Measurements from ENCODE around the gene DCST2.

Gene DCST2

GRCh38 chr1:155040358-155041093 is 6.9 kb upstream of the DCST2 start:
- no peak for DNase-seq (ENCODE audit: low read depth, low spot score)
- no peak for TF ChIP-seq ZNF274 (IDR thresholded peaks at IDR 0.05; ENCODE audit: low read depth, low read length)
- TF ChIP-seq YY1 (IDR thresholded peaks at IDR 0.05; ENCODE audit: insufficient read depth, insufficient read length): no peak
- TF ChIP-seq SUZ12 (IDR thresholded peaks at IDR 0.05; ENCODE audit: extremely low read depth, insufficient read depth, insufficient read length): no peak
- peaks cover 22% of the 10 kb centered on the region for H3K4me1 ChIP-seq (ENCODE audit: insufficient read depth, insufficient read length)

GRCh38 chr1:155039308-155039669 is 5.7 kb upstream of the DCST2 start:
- H3K9ac ChIP-seq (ENCODE audit: insufficient read length, low read depth): no peak overlapping the region
- peaks cover 12% of the 10 kb centered on the region for H3K4me1 ChIP-seq (ENCODE audit: insufficient read depth, insufficient read length)
- TF ChIP-seq ZNF274 (IDR thresholded peaks at IDR 0.05; ENCODE audit: low read depth, low read length) (no peak), SUZ12 (IDR thresholded peaks at IDR 0.05; ENCODE audit: extremely low read depth, insufficient read depth, insufficient read length) (no peak), YY1 (IDR thresholded peaks at IDR 0.05; ENCODE audit: insufficient read depth, insufficient read length) (no peak)
- H3K36me3 ChIP-seq (ENCODE audit: insufficient read depth, insufficient read length, low read length): no peaks in the 10 kb centered on the region
- no peak overlapping the region for H3K4me3 ChIP-seq (ENCODE audit: insufficient read length, low read depth)
- DNase-seq (ENCODE audit: low read depth, low spot score): no peak
- no peaks in the 10 kb centered on the region for H3K9me3 ChIP-seq (ENCODE audit: insufficient read depth, low read length)
- no peaks in the 10 kb centered on the region for H3K27me3 ChIP-seq (ENCODE audit: insufficient read depth, insufficient read length)

More at GRCh38 chr1:155040358-155041093, 6.9 kb upstream of the DCST2 start:
- no peaks in the 10 kb centered on the region for H3K9me3 ChIP-seq (ENCODE audit: insufficient read depth, low read length)
- H3K36me3 ChIP-seq (ENCODE audit: insufficient read depth, insufficient read length, low read length): no peaks in the 10 kb centered on the region
- H3K9ac ChIP-seq (ENCODE audit: insufficient read length, low read depth): no peak overlapping the region
- no peaks in the 10 kb centered on the region for H3K27me3 ChIP-seq (ENCODE audit: insufficient read depth, insufficient read length)
- H3K4me3 ChIP-seq (ENCODE audit: insufficient read length, low read depth): no peak overlapping the region

- no peak overlapping the region for H3K9ac ChIP-seq (ENCODE audit: insufficient read length, low read depth)
Measured at GRCh38 chr1:155038602-155039307, 5.2 kb upstream of the DCST2 start.

GRCh38 chr1:155037851-155038441 is 4.4 kb upstream of the DCST2 start:
- Histone ChIP-seq H3K9ac (ENCODE audit: insufficient read length, low read depth) (no peak overlapping the region), H3K27me3 (ENCODE audit: insufficient read depth, insufficient read length) (no peaks in the 10 kb centered on the region), H3K4me3 (ENCODE audit: insufficient read length, low read depth) (no peak overlapping the region), H3K36me3 (ENCODE audit: insufficient read depth, insufficient read length, low read length) (no peaks in the 10 kb centered on the region), H3K9me3 (ENCODE audit: insufficient read depth, low read length) (no peaks in the 10 kb centered on the region), H3K4me1 (ENCODE audit: insufficient read depth, insufficient read length) (peaks cover 8% of the 10 kb centered on the region)
- no peak for TF ChIP-seq SUZ12 (IDR thresholded peaks at IDR 0.05; ENCODE audit: extremely low read depth, insufficient read depth, insufficient read length)
- TF ChIP-seq ZNF274 (IDR thresholded peaks at IDR 0.05; ENCODE audit: low read depth, low read length): no peak
- TF ChIP-seq YY1 (IDR thresholded peaks at IDR 0.05; ENCODE audit: insufficient read depth, insufficient read length): no peak
- no peak for DNase-seq (ENCODE audit: low read depth, low spot score)

More at GRCh38 chr1:155038602-155039307, 5.2 kb upstream of the DCST2 start:
- Histone ChIP-seq H3K4me1 (ENCODE audit: insufficient read depth, insufficient read length) (peaks cover 9% of the 10 kb centered on the region), H3K27me3 (ENCODE audit: insufficient read depth, insufficient read length) (no peaks in the 10 kb centered on the region), H3K4me3 (ENCODE audit: insufficient read length, low read depth) (no peak overlapping the region), H3K36me3 (ENCODE audit: insufficient read depth, insufficient read length, low read length) (no peaks in the 10 kb centered on the region), H3K9me3 (ENCODE audit: insufficient read depth, low read length) (no peaks in the 10 kb centered on the region)
- DNase-seq (ENCODE audit: low read depth, low spot score): no peak
- no peak for TF ChIP-seq YY1 (IDR thresholded peaks at IDR 0.05; ENCODE audit: insufficient read depth, insufficient read length)

GRCh38 chr1:155037043-155037442 is 3.5 kb upstream of the DCST2 start:
- H3K9me3 ChIP-seq (ENCODE audit: insufficient read depth, low read length): no peaks in the 10 kb centered on the region

GRCh38 chr1:155035936-155036335 is 2.4 kb upstream of the DCST2 start:
- peaks cover 7% of the 10 kb centered on the region for H3K4me1 ChIP-seq (ENCODE audit: insufficient read depth, insufficient read length)

More at GRCh38 chr1:155037043-155037442, 3.5 kb upstream of the DCST2 start:
- Histone ChIP-seq H3K4me3 (ENCODE audit: insufficient read length, low read depth) (no peak overlapping the region), H3K9ac (ENCODE audit: insufficient read length, low read depth) (no peak overlapping the region), H3K27me3 (ENCODE audit: insufficient read depth, insufficient read length) (no peaks in the 10 kb centered on the region), H3K4me1 (ENCODE audit: insufficient read depth, insufficient read length) (peaks cover 7% of the 10 kb centered on the region), H3K36me3 (ENCODE audit: insufficient read depth, insufficient read length, low read length) (no peaks in the 10 kb centered on the region)
- no peak for DNase-seq (ENCODE audit: low read depth, low spot score)
- TF ChIP-seq ZNF274 (IDR thresholded peaks at IDR 0.05; ENCODE audit: low read depth, low read length) (no peak), YY1 (IDR thresholded peaks at IDR 0.05; ENCODE audit: insufficient read depth, insufficient read length) (no peak), SUZ12 (IDR thresholded peaks at IDR 0.05; ENCODE audit: extremely low read depth, insufficient read depth, insufficient read length) (no peak)

More at GRCh38 chr1:155035936-155036335, 2.4 kb upstream of the DCST2 start:
- Histone ChIP-seq H3K9ac (ENCODE audit: insufficient read length, low read depth) (no peak overlapping the region), H3K27me3 (ENCODE audit: insufficient read depth, insufficient read length) (no peaks in the 10 kb centered on the region), H3K9me3 (ENCODE audit: insufficient read depth, low read length) (no peaks in the 10 kb centered on the region), H3K4me3 (ENCODE audit: insufficient read length, low read depth) (no peak overlapping the region), H3K36me3 (ENCODE audit: insufficient read depth, insufficient read length, low read length) (no peaks in the 10 kb centered on the region)
- no peak for DNase-seq (ENCODE audit: low read depth, low spot score)
- TF ChIP-seq ZNF274 (IDR thresholded peaks at IDR 0.05; ENCODE audit: low read depth, low read length) (no peak), SUZ12 (IDR thresholded peaks at IDR 0.05; ENCODE audit: extremely low read depth, insufficient read depth, insufficient read length) (no peak), YY1 (IDR thresholded peaks at IDR 0.05; ENCODE audit: insufficient read depth, insufficient read length) (no peak)
